PC-3 (cell line): ENCODE results near the gene TRMT61A. TPM values are rescaled to one million over a fixed set of nuclear protein-coding genes. Genes with fewer than 3 reads are reported as not detected.

Experiments
- ATAC-seq: fragments of 200-7000 bp; cut with Tn5 transposase; 2 replicates; pipeline ENCODE4 v1.9.1; 2020; ENCODE audit warnings: mild to moderate bottlenecking, moderate library complexity
- BruUV-seq: library from RNA; stranded (reverse); fragments of 400-500 nt; replicated peaks from 2 replicates; lab custom pipeline; 2021; lab: Mats Ljungman, UMichigan
- CTCF ChIA-PET: fragments of 300-600 bp; sonication (Branson Sonifier 250); formaldehyde crosslinking; loops from one replicate; lab custom pipeline; 2022; ENCODE audit warnings: antibody characterized with exemption; lab: Charles Lee
- POLR2A ChIA-PET: fragments of 300-600 bp; sonication (Branson Sonifier 250); formaldehyde crosslinking; loops from one replicate; lab custom pipeline; 2022; ENCODE audit warnings: antibody characterized with exemption; ENCODE audit not compliant: unreplicated experiment; lab: Charles Lee
- DNase-seq: peaks from one replicate; pipeline ENCODE4 v3.0.0-alpha.2; 2015
- H2AFZ ChIP-seq: fragments of 300-600 bp; sonication (generic); 2 replicates; pipeline ENCODE4 v1.6.0; 2016; ENCODE audit warnings: antibody characterized with exemption, low read length
- H3F3A ChIP-seq: fragments of 300-600 bp; sonication (generic); one replicate; pipeline ENCODE4 v1.6.0; 2017; ENCODE audit warnings: antibody characterized with exemption, low read length, control low read depth, mild to moderate bottlenecking; ENCODE audit not compliant: unreplicated experiment
- H3K27ac ChIP-seq: fragments of 300-600 bp; sonication (generic); 2 replicates; pipeline ENCODE4 v1.5.1; 2016; ENCODE audit warnings: mild to moderate bottlenecking, low read length
- H3K27me3 ChIP-seq: fragments of 300-600 bp; sonication (generic); 2 replicates; pipeline ENCODE4 v1.6.1; 2016; ENCODE audit warnings: low read length, mixed read lengths
- H3K36me3 ChIP-seq: fragments of 300-600 bp; sonication (generic); 2 replicates; pipeline ENCODE4 v1.6.1; 2016; ENCODE audit warnings: low read depth, mixed run types, low read length, mixed read lengths
- H3K4me1 ChIP-seq: fragments of 300-600 bp; sonication (generic); 2 replicates; pipeline ENCODE4 v1.5.1; 2016; ENCODE audit warnings: low read length; ENCODE audit not compliant: insufficient read depth
- H3K4me2 ChIP-seq: fragments of 300-600 bp; sonication (generic); 2 replicates; pipeline ENCODE4 v1.6.0; 2016; ENCODE audit warnings: low read length
- H3K4me3 ChIP-seq: fragments of 300-600 bp; sonication (generic); 2 replicates; pipeline ENCODE4 v1.5.1; 2016; ENCODE audit warnings: mild to moderate bottlenecking, low read length, mixed read lengths
- H3K79me2 ChIP-seq: fragments of 300-600 bp; sonication (generic); 2 replicates; pipeline ENCODE4 v1.6.1; 2017; ENCODE audit warnings: low read length, mixed read lengths
- H3K9ac ChIP-seq: fragments of 300-600 bp; sonication (generic); 2 replicates; pipeline ENCODE4 v1.6.0; 2016; ENCODE audit warnings: mild to moderate bottlenecking, low read length
- H3K9me2 ChIP-seq: fragments of 300-600 bp; sonication (generic); replicated peaks from 2 replicates; pipeline ENCODE4 v1.6.1; 2016; ENCODE audit warnings: mixed run types, low read length, mixed read lengths
- H3K9me3 ChIP-seq: fragments of 300-600 bp; sonication (generic); 2 replicates; pipeline ENCODE4 v1.6.1; 2016; ENCODE audit warnings: low read length, mixed read lengths
- H4K20me1 ChIP-seq: fragments of 300-600 bp; sonication (generic); 2 replicates; pipeline ENCODE4 v1.6.1; 2016; ENCODE audit warnings: low read length, mixed read lengths
- CTCF ChIP-seq: fragments of 300-600 bp; sonication (generic); conservative IDR thresholded peaks from 2 replicates; pipeline ENCODE4 v1.5.1; 2017; ENCODE audit warnings: antibody characterized with exemption, low read depth, mild to moderate bottlenecking, low read length
- EZH2 ChIP-seq: fragments of 300-600 bp; sonication (generic); IDR thresholded peaks from one replicate; pipeline ENCODE4 v1.6.1; 2017; ENCODE audit warnings: antibody characterized with exemption, mild to moderate bottlenecking, low read length; ENCODE audit not compliant: unreplicated experiment
- EZH2phosphoT487 ChIP-seq: fragments of 300-600 bp; sonication (generic); IDR thresholded peaks from 2 replicates; pipeline ENCODE4 v1.6.1; 2018; ENCODE audit warnings: mild to moderate bottlenecking, antibody characterized with exemption, low read length, borderline replicate concordance
- intact Hi-C: fragments of 100-400 bp; cut with micrococcal nuclease; formaldehyde crosslinking; loops from 2 replicates; pipeline ENCODE4 v1.9.0; 2023
- total RNA-seq: library from RNA; depleted of rRNA; stranded (reverse); fragments of >200 nt; gene quantifications from 2 replicates; pipeline ENCODE4 v1.2.3, GENCODE V29; 2014

The TRMT61A gene
- total RNA-seq, 1 experiment from 2014 or later: 51.2 TPM

DNA sequence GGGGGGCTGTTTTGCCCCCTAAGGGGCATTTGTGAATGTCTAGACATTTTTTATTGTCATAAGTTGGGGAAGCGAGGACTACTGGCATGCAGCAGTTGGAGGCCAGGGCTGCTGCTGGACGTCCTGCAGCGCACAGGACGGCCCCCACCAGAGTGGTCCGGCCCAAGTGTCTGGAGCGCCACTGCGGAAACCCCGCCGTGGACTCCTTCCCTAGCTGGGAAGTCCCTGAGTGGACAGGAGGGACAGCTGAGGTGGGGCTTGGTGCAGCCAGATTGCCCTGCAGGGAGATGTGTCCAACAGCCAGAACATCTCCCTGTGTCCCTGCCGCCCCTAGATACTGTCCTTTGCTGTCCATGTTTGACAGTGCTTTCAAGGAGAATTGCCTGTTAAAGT lies 11.8 kb upstream of the TRMT61A start:
- no peak overlapping the region for H3K9ac ChIP-seq
- POLR2A ChIA-PET: no interaction called here
- intact Hi-C loops: no loop called here
- H3K9me2 ChIP-seq: no peaks in the 10 kb centered on the region
- 0 out of 2 replicates have a peak, but pooled peaks cover 3% of the 10 kb centered on the region for H3K79me2 ChIP-seq
- H3K4me1 ChIP-seq: peaks cover 9% of the 10 kb centered on the region
- H3K27ac ChIP-seq: no peak overlapping the region
- BruUV-seq: no TSS peak
- H3K27me3 ChIP-seq: no peaks in the 10 kb centered on the region
- H3K4me2 ChIP-seq: no peak overlapping the region
- H3K4me3 ChIP-seq: no peak overlapping the region
- H3F3A ChIP-seq: no peaks in the 10 kb centered on the region
- peaks cover 7% of the 10 kb centered on the region; the same call in 1 of the 2 replicates for H4K20me1 ChIP-seq
- DNase-seq (no peak), ATAC-seq (no peak)
- H3K9me3 ChIP-seq: no peaks in the 10 kb centered on the region
- CTCF ChIA-PET: no interaction called here
- TF ChIP-seq EZH2phosphoT487: no peak
- no peak for TF ChIP-seq CTCF
- no peak for TF ChIP-seq EZH2
- no peaks in the 10 kb centered on the region for H3K36me3 ChIP-seq
- no peak overlapping the region for H2AFZ ChIP-seq

- H3K27ac ChIP-seq: no peak overlapping the region
- H3K9ac ChIP-seq: no peak overlapping the region
- ATAC-seq: no peak
- H3K79me2 ChIP-seq: 0 out of 2 replicates have a peak, but pooled peaks cover 4% of the 10 kb centered on the region
- CTCF ChIA-PET: interaction anchor here (1.5 to 2.0 kb wide), 3 partner anchors 23 to 34 kb away, joined by 4 to 7 read pairs (median 5); no protein-coding TSS in a partner anchor
- H3K9me2 ChIP-seq: no peaks in the 10 kb centered on the region
- H3K27me3 ChIP-seq: no peaks in the 10 kb centered on the region
- H2AFZ ChIP-seq: no peak overlapping the region
- no peak for DNase-seq
- intact Hi-C loops: no loop called here
- H4K20me1 ChIP-seq: peaks cover 7% of the 10 kb centered on the region; the same call in 1 of the 2 replicates
- TF ChIP-seq EZH2phosphoT487: no peak
- TF ChIP-seq CTCF: no peak
- TF ChIP-seq EZH2: no peak
- H3K4me1 ChIP-seq: peaks cover 9% of the 10 kb centered on the region
- H3K4me2 ChIP-seq: no peak overlapping the region
- no peak overlapping the region for H3K4me3 ChIP-seq
- no peaks in the 10 kb centered on the region for H3F3A ChIP-seq
- POLR2A ChIA-PET: no interaction called here
- no peaks in the 10 kb centered on the region for H3K36me3 ChIP-seq
- H3K9me3 ChIP-seq: no peaks in the 10 kb centered on the region
- no TSS peak for BruUV-seq
Measured at GRCh38 chr14:103517721-103518421, 11.1 kb upstream of the TRMT61A start.
